Esophagus muscularis mucosa (tissue), 4 donors: Measurements from ENCODE around the gene SZT2. TPM values are rescaled to one million over a fixed set of nuclear protein-coding genes. Genes with fewer than 3 reads are reported as not detected.
"Not testable (repeated sequence)": the region's sequence is repeated elsewhere in the genome, so short reads cannot be mapped to it uniquely, and the experiment has no call there.

Experiments used
- DNase-seq: peaks from one replicate; pipeline ENCODE4 v3.0.0-alpha.2; 2017; ENCODE audit errors: extremely low spot score
- H3K27ac ChIP-seq, 4 donors: fragments of 200-600 bp; sonication (generic); replicated peaks in 1 of 4; 1 replicate in 3 of 4; 2 replicates in 1 of 4; pipeline ENCODE4 v1.5.1; 2016 to 2019; ENCODE audit warnings: mild to moderate bottlenecking in 1 of 4
- H3K27me3 ChIP-seq, 4 donors: fragments of 200-600 bp; sonication (generic); one replicate each; pipeline versions ENCODE4 v1.5.1 to v1.6.0; 2016 to 2019
- H3K36me3 ChIP-seq, 4 donors: fragments of 200-600 bp; sonication (generic); one replicate each; pipeline ENCODE4 v1.5.1; 2016 to 2019
- H3K4me1 ChIP-seq, 4 donors: fragments of 200-600 bp; sonication (generic); one replicate each; pipeline ENCODE4 v1.5.1; 2016 to 2019
- H3K4me3 ChIP-seq, 4 donors: fragments of 200-600 bp; sonication (generic); 1 replicate in 2 of 4; 2 replicates in 2 of 4; pipeline ENCODE4 v1.5.1; 2016 to 2019; ENCODE audit warnings: mild to moderate bottlenecking in 4 of 4, moderate library complexity in 1 of 4
- H3K9me3 ChIP-seq, 4 donors: fragments of 200-600 bp; sonication (generic); 1 replicate in 3 of 4; 2 replicates in 1 of 4; pipeline ENCODE4 v1.5.1; 2016 to 2019
- EP300 ChIP-seq: sonication (generic); formaldehyde crosslinking; IDR thresholded peaks from one replicate; pipeline ENCODE4 v1.6.1; 2017; ENCODE audit warnings: antibody characterized with exemption
- POLR2A ChIP-seq: fragments of 450-650 bp; IDR thresholded peaks from one replicate; pipeline ENCODE4 v1.6.1; 2017; ENCODE audit warnings: antibody characterized with exemption, moderate library complexity, mild to moderate bottlenecking, low read depth
- POLR2AphosphoS5 ChIP-seq, 2 donors: sonication (generic); formaldehyde crosslinking; IDR thresholded peaks; one replicate each; pipeline ENCODE4 v1.6.1; 2017; ENCODE audit warnings: antibody characterized with exemption in 2 of 2
- WGBS: methylation state at CpG from one replicate; pipeline ENCODE4 v1.1.5; 2018; 5-methylcytosine and 5-hydroxymethylcytosine counted together
- intact Hi-C: fragments of 100-400 bp; cut with DNase I; formaldehyde crosslinking; loops from one replicate; pipeline ENCODE4 v1.15.1; 2023
- total RNA-seq, 4 donors: library from RNA; depleted of rRNA; stranded (reverse); fragments of >200 nt; gene quantifications; one replicate each; pipeline versions ENCODE4 v1.1.0 to v1.2.1, GENCODE V29; 2016
- TF ChIP-seq, protein P1 (sequence below), 3 experiments: fragments of 200-600 bp in 2 of 3; fragments of 450-650 bp in 1 of 3; sonication (generic) in 2 of 3; IDR thresholded peaks; one replicate each; pipeline ENCODE4 v1.5.1; 2017 to 2019; ENCODE audit warnings: antibody characterized with exemption in 3 of 3, mild to moderate bottlenecking in 2 of 3, moderate library complexity in 1 of 3

The SZT2 gene
- total RNA-seq, 4 donors from 2014 or later = 25.2 to 45.9 (median 31.3) TPM

- no peak for DNase-seq
- Histone ChIP-seq H3K27me3 (no peaks in the 10 kb centered on the region), H3K9me3 (no peaks in the 10 kb centered on the region), H3K27ac (no peak overlapping the region), H3K36me3 (no peaks in the 10 kb centered on the region), H3K4me1 (no peaks in the 10 kb centered on the region), H3K4me3 (no peak overlapping the region)
- intact Hi-C loops = no loop called here
- TF ChIP-seq POLR2A (no peak), POLR2AphosphoS5 (IDR thresholded peaks at IDR 0.05) (no peak), EP300 (no peak)
- TF ChIP-seq, protein P1, sequence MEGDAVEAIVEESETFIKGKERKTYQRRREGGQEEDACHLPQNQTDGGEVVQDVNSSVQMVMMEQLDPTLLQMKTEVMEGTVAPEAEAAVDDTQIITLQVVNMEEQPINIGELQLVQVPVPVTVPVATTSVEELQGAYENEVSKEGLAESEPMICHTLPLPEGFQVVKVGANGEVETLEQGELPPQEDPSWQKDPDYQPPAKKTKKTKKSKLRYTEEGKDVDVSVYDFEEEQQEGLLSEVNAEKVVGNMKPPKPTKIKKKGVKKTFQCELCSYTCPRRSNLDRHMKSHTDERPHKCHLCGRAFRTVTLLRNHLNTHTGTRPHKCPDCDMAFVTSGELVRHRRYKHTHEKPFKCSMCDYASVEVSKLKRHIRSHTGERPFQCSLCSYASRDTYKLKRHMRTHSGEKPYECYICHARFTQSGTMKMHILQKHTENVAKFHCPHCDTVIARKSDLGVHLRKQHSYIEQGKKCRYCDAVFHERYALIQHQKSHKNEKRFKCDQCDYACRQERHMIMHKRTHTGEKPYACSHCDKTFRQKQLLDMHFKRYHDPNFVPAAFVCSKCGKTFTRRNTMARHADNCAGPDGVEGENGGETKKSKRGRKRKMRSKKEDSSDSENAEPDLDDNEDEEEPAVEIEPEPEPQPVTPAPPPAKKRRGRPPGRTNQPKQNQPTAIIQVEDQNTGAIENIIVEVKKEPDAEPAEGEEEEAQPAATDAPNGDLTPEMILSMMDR (IDR thresholded peaks at IDR 0.05) = no peak
- WGBS = 58% methylated on average over 2 of the region's 2 CpGs
Observed at GRCh38 chr1:43466403-43466802, 76.7 kb downstream of the SZT2 start.

DNA sequence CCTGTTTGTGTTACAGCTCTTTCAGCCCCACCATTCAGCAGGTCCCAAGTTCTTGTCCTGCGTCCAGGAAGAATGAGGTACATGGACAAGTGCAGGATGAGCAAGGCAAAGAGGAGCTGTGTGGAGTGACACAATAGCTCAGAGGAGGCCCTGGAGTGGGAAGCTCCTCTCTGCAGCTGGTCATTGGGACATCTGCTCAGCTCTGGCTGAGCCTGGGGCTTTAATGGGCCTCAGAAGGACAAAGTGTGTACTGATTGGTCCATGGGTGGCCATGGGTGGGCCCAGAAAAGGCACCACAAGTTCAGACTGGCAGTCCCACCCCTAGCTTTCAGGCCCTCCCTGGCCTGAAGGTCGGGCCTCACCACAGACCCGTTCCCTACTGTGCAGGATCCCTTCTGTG lies 78.7 kb downstream of the SZT2 start:
- intact Hi-C loops = no loop called here
- Histone ChIP-seq H3K9me3 (no peaks in the 10 kb centered on the region), H3K27ac (no peak overlapping the region), H3K36me3 (no peaks in the 10 kb centered on the region), H3K27me3 (no peaks in the 10 kb centered on the region), H3K4me3 (no peak overlapping the region), H3K4me1 (no peaks in the 10 kb centered on the region)
- DNase-seq = no peak
- WGBS = 100% methylated on average over 2 of the region's 3 CpGs
- TF ChIP-seq, protein P1 (IDR thresholded peaks at IDR 0.05) = no peak
- TF ChIP-seq EP300 (no peak), POLR2A (no peak), POLR2AphosphoS5 (IDR thresholded peaks at IDR 0.05) (no peak)

GRCh38 chr1:43469932-43470331 lies 80.2 kb downstream of the SZT2 start:
- no peaks in the 10 kb centered on the region for H3K27me3 ChIP-seq
- H3K27ac ChIP-seq = no peak overlapping the region
- no peaks in the 10 kb centered on the region for H3K4me1 ChIP-seq
- H3K36me3 ChIP-seq = no peaks in the 10 kb centered on the region
- intact Hi-C loops = no loop called here
- TF ChIP-seq POLR2AphosphoS5 (IDR thresholded peaks at IDR 0.05) (no peak), EP300 (no peak), POLR2A (no peak)
- TF ChIP-seq, protein P1 (IDR thresholded peaks at IDR 0.05) = no peak
- no peaks in the 10 kb centered on the region for H3K9me3 ChIP-seq
- 83% methylated on average over 1 of the region's 1 CpG for WGBS
- DNase-seq = no peak
- no peak overlapping the region for H3K4me3 ChIP-seq

GRCh38 chr1:43472087-43472462 lies 82.4 kb downstream of the SZT2 start:
- Histone ChIP-seq H3K27ac (no peak overlapping the region), H3K4me1 (no peaks in the 10 kb centered on the region), H3K4me3 (no peak overlapping the region), H3K27me3 (no peaks in the 10 kb centered on the region), H3K9me3 (no peaks in the 10 kb centered on the region), H3K36me3 (no peaks in the 10 kb centered on the region)
- TF ChIP-seq POLR2A = no peak
- TF ChIP-seq EP300 = no peak
- TF ChIP-seq, protein P1 (IDR thresholded peaks at IDR 0.05) = no peak
- no peak for TF ChIP-seq POLR2AphosphoS5 (IDR thresholded peaks at IDR 0.05)
- intact Hi-C loops = no loop called here
- 86% methylated on average over 5 of the region's 5 CpGs for WGBS
- no peak for DNase-seq

DNA sequence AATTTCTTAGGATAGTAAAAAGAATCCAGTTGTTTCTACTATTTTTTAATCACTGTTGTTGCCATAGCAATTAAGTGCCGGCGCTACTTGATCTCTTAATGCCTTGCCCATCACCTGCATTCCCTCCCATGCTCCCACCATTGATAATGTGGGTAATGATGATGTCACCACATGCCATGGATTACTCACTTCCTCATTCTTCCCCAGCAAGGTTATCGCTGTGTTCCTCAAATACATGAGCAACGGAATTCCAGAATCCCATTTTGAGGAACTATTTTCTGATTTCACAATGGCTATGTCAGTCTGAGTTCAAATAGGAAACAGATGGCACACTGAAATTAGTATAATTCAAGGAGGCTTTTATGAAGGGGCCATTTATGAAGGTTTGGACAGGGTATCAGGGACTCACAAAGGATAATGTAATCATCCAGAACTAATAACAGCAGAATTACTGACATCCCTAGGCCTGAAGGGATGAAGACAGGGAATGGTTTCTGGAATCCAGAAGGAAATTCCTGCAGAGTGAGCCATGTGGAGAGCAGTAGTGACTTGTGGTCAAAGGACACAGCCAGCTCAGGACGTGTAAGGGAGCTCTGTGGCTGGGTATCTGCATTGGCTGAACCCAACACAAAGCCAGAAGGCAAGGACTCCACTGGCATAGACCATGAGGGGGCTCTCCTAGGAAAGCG lies 82.9 kb downstream of the SZT2 start:
- not testable (repeated sequence) for DNase-seq, H3K9me3 ChIP-seq

More for the DNA sequence above, 82.9 kb downstream of the SZT2 start:
- H3K4me1 ChIP-seq, H3K36me3 ChIP-seq, H3K4me3 ChIP-seq, H3K27ac ChIP-seq, H3K27me3 ChIP-seq, intact Hi-C loops: not testable (repeated sequence)
- 68% methylated on average over 6 of the region's 6 CpGs for WGBS
